Hepatocyte (in vitro differentiated cells): ENCODE results near the gene TNS3. TPM values are rescaled to one million over a fixed set of nuclear protein-coding genes. Genes with fewer than 3 reads are reported as not detected.
A peak's percentile ranks its signal among the peaks of the same experiment; 100 is the strongest.

Experiments
- DNase-seq: peaks from one replicate; pipeline ENCODE4 v3.0.0-alpha.2; 2016; ENCODE audit warnings: low spot score
- H2AFZ ChIP-seq: fragments of 200-600 bp; sonication (generic); 2 replicates; pipeline ENCODE4 v1.6.0; 2016; ENCODE audit warnings: antibody characterized with exemption, mild to moderate bottlenecking
- H3K27ac ChIP-seq: fragments of 200-600 bp; sonication (generic); 2 replicates; pipeline ENCODE4 v1.5.1; 2016; ENCODE audit warnings: mild to moderate bottlenecking
- H3K27me3 ChIP-seq: fragments of 200-600 bp; sonication (generic); 2 replicates; pipeline ENCODE4 v1.6.1; 2016
- H3K36me3 ChIP-seq: fragments of 200-600 bp; sonication (generic); replicated peaks from 2 replicates; pipeline ENCODE4 v1.5.1; 2016; ENCODE audit warnings: low read depth; ENCODE audit not compliant: insufficient read depth
- H3K4me1 ChIP-seq: fragments of 200-600 bp; sonication (generic); 2 replicates; pipeline ENCODE4 v1.5.1; 2016; ENCODE audit warnings: mild to moderate bottlenecking, moderate library complexity; ENCODE audit not compliant: insufficient read depth
- H3K4me2 ChIP-seq: fragments of 200-600 bp; sonication (generic); 2 replicates; pipeline ENCODE4 v1.6.0; 2016
- H3K4me3 ChIP-seq: fragments of 200-600 bp; sonication (generic); 2 replicates; pipeline ENCODE4 v1.5.1; 2016; ENCODE audit warnings: mild to moderate bottlenecking
- H3K79me2 ChIP-seq: fragments of 200-600 bp; sonication (generic); 2 replicates; pipeline ENCODE4 v1.6.0; 2017; ENCODE audit warnings: mild to moderate bottlenecking
- H3K9me2 ChIP-seq: fragments of 200-600 bp; sonication (generic); replicated peaks from 2 replicates; pipeline ENCODE4 v1.6.0; 2017; ENCODE audit warnings: mild to moderate bottlenecking; ENCODE audit not compliant: insufficient read depth
- H3K9me3 ChIP-seq: fragments of 200-600 bp; sonication (generic); 2 replicates; pipeline ENCODE4 v1.5.1; 2016; ENCODE audit warnings: low read depth, mild to moderate bottlenecking
- H4K20me1 ChIP-seq: fragments of 200-600 bp; sonication (generic); 2 replicates; pipeline ENCODE4 v1.6.0; 2016; ENCODE audit warnings: mild to moderate bottlenecking; ENCODE audit not compliant: insufficient read depth, poor library complexity, severe bottlenecking
- CTCF ChIP-seq: fragments of 200-600 bp; sonication (generic); IDR thresholded peaks from 2 replicates; pipeline ENCODE4 v1.5.1; 2016; ENCODE audit warnings: antibody characterized with exemption, mild to moderate bottlenecking; ENCODE audit not compliant: poor library complexity
- EZH2 ChIP-seq: fragments of 200-600 bp; sonication (generic); IDR thresholded peaks from 2 replicates; pipeline ENCODE4 v1.6.1; 2016; ENCODE audit warnings: antibody characterized with exemption, mild to moderate bottlenecking, borderline replicate concordance
- EZH2phosphoT487 ChIP-seq: fragments of 200-600 bp; sonication (generic); IDR thresholded peaks from one replicate; pipeline ENCODE4 v1.6.1; 2018; ENCODE audit warnings: antibody characterized with exemption, mild to moderate bottlenecking, low read depth, moderate library complexity; ENCODE audit not compliant: unreplicated experiment, severe bottlenecking
- WGBS: methylation state at CpG from one replicate; pipeline ENCODE4 v1.1.6; 2016; ENCODE audit warnings: low lambda C conversion rate; ENCODE audit errors: missing lambda C conversion rate; 5-methylcytosine and 5-hydroxymethylcytosine counted together
- polyA plus RNA-seq: library from polyadenylated mRNA; unstranded; fragments of >200 nt; fragmentation: Nextera tagmentation; extraction: Ambion mirVana; gene quantifications from 2 replicates; pipeline ENCODE4 v1.2.1, GENCODE V29; 2016
- total RNA-seq: library from RNA; depleted of rRNA; stranded (reverse); fragments of >200 nt; gene quantifications from 2 replicates; pipeline ENCODE4 v1.2.3, GENCODE V29; 2014

Gene TNS3
- total and polyA plus RNA-seq, 2 experiments from 2014 or later, result 30.0 to 73.3 TPM

- 68% methylated on average over 13 of the region's 13 CpGs for WGBS
- TF ChIP-seq CTCF, result no peak
- TF ChIP-seq EZH2, result no peak
- TF ChIP-seq EZH2phosphoT487, result no peak
- H3K9me3 ChIP-seq, result no peaks in the 10 kb centered on the region
- H3K4me1 ChIP-seq, result peaks cover 8% of the 10 kb centered on the region
- no peaks in the 10 kb centered on the region for H3K36me3 ChIP-seq
- H2AFZ ChIP-seq, result no peak overlapping the region
- no peaks in the 10 kb centered on the region for H4K20me1 ChIP-seq
- peaks cover 28% of the 10 kb centered on the region for H3K79me2 ChIP-seq
- H3K4me2 ChIP-seq, result no peak overlapping the region
- H3K27me3 ChIP-seq, result no peaks in the 10 kb centered on the region
- no peaks in the 10 kb centered on the region for H3K9me2 ChIP-seq
- no peak for DNase-seq
- H3K4me3 ChIP-seq, result no peak overlapping the region
- H3K27ac ChIP-seq, result peak overlapping the region; percentile 27
Observed at GRCh38 chr7:47405921-47406800, 175.8 kb downstream of the TNS3 start.

GRCh38 chr7:47405286-47405904 is 176.5 kb downstream of the TNS3 start:
- peaks cover 8% of the 10 kb centered on the region for H3K4me1 ChIP-seq
- no peaks in the 10 kb centered on the region for H3K36me3 ChIP-seq
- H3K9me2 ChIP-seq, result no peaks in the 10 kb centered on the region
- no peaks in the 10 kb centered on the region for H3K9me3 ChIP-seq
- H2AFZ ChIP-seq, result no peak overlapping the region
- H3K4me2 ChIP-seq, result no peak overlapping the region
- WGBS, result 93% methylated on average over 8 of the region's 8 CpGs
- peaks cover 26% of the 10 kb centered on the region for H3K79me2 ChIP-seq
- no peak overlapping the region for H3K4me3 ChIP-seq
- no peaks in the 10 kb centered on the region for H4K20me1 ChIP-seq
- DNase-seq, result no peak
- no peaks in the 10 kb centered on the region for H3K27me3 ChIP-seq
- peak overlapping the region; percentile 27 for H3K27ac ChIP-seq
- TF ChIP-seq EZH2 (no peak), EZH2phosphoT487 (no peak), CTCF (no peak)

GRCh38 chr7:47404010-47404409 is 177.9 kb downstream of the TNS3 start:
- WGBS, result 96% methylated on average over 3 of the region's 3 CpGs
- no peak overlapping the region for H3K4me3 ChIP-seq
- peaks cover 24% of the 10 kb centered on the region for H3K79me2 ChIP-seq
- no peaks in the 10 kb centered on the region for H3K36me3 ChIP-seq
- H3K9me2 ChIP-seq, result no peaks in the 10 kb centered on the region
- no peaks in the 10 kb centered on the region for H4K20me1 ChIP-seq
- H3K4me1 ChIP-seq, result peaks cover 8% of the 10 kb centered on the region
- no peaks in the 10 kb centered on the region for H3K9me3 ChIP-seq
- no peak overlapping the region for H3K27ac ChIP-seq
- no peaks in the 10 kb centered on the region for H3K27me3 ChIP-seq
- TF ChIP-seq EZH2, result no peak
- TF ChIP-seq CTCF, result no peak
- TF ChIP-seq EZH2phosphoT487, result no peak
- H3K4me2 ChIP-seq, result no peak overlapping the region
- DNase-seq, result no peak
- H2AFZ ChIP-seq, result no peak overlapping the region
